ENCODE results near the gene CCDC126. TPM values are rescaled to one million over a fixed set of nuclear protein-coding genes. Genes with fewer than 3 reads are reported as not detected.
A peak's percentile ranks its signal among the peaks of the same experiment; 100 is the strongest.

The CCDC126 gene
- total RNA-seq, 2 experiments from 2014 or later = 5.2 to 5.7 TPM

DNA sequence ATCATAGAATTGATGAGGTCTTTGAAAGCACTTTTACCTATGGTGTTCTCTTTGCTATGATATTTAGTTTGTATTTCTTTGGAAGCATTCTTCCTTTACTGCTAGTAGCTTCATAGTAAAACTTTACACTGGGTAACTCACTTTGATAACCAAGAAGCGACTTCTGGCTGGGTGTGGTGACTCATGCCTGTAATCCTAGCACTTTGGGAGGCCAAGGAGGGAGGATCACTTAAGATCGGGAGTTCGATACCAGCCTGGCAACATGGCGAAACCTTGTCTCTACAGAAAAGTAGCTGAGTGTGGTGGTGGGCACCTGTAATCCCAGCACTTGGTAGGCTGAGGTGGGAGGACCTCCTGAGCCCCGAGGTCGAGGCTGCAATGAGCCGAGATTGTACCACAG, 36.2 kb downstream of the CCDC126 start:
- Mint-ChIP-seq H3K36me3 (no peaks in the 10 kb centered on the region), H3K27me3 (no peaks in the 10 kb centered on the region), H3K27ac (no peak overlapping the region), H3K4me3 (no peak overlapping the region), H3K4me1 (ENCODE audit: low read depth) (no peaks in the 10 kb centered on the region), H3K9me3 (no peaks in the 10 kb centered on the region)
- ChIA-PET POLR2A (no interaction called here), CTCF (interaction anchor here (0.5 kb wide), 1 partner anchor 64 kb away, joined by 3 read pairs; no protein-coding TSS in a partner anchor)
- intact Hi-C loops (cut with micrococcal nuclease) = no loop called here
- no peak for DNase-seq

DNA sequence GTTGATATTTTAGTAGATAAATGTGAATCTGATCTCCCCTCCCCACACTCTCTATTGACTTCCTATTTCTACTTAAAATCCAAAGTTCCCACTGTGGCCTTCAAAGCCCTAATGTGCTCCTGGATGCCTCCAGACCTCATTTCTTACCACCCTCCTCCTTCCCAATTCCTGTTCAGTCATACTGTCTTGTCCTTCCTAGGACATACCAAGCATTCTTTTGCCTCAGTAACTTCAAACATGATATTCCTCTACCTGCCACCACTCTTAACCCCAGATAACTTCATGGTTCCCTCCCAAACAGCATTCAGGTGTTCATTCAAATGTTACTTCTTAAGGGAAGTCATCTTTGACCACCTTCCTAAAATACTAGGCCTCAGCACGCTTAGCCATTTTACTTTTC, 48.6 kb downstream of the CCDC126 start:
- no peak for DNase-seq
- no peaks in the 10 kb centered on the region for H3K4me1 Mint-ChIP-seq (ENCODE audit: low read depth)
- intact Hi-C loops (cut with micrococcal nuclease) = no loop called here
- CTCF ChIA-PET = no interaction called here
- no peaks in the 10 kb centered on the region for H3K27me3 Mint-ChIP-seq
- no peaks in the 10 kb centered on the region for H3K9me3 Mint-ChIP-seq
- H3K36me3 Mint-ChIP-seq = no peaks in the 10 kb centered on the region
- POLR2A ChIA-PET = no interaction called here
- H3K27ac Mint-ChIP-seq = no peak overlapping the region
- H3K4me3 Mint-ChIP-seq = no peak overlapping the region

DNA sequence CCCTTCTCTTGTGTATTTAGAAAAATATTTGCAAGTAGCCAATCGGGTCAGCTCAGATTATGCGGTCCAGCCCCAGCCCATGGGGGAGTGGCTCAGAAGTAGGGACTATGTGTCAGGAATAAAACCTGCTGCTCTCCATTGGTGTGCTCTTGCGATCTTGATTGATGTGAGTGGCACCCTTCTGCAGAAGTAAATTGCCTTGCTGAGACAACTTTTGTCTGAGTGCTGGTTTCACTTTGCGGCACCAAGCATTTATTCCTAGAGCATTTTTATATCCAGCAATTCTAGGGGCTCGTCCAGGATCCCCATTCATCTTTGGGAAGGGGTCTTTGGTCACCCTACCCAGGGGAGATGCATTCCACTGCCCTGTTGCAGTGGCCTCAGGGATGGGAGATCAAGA, 56.8 kb downstream of the CCDC126 start:
- H3K27me3 Mint-ChIP-seq = no peaks in the 10 kb centered on the region
- CTCF ChIA-PET = no interaction called here
- no peak for DNase-seq
- H3K9me3 Mint-ChIP-seq = peaks cover 28% of the 10 kb centered on the region
- intact Hi-C loops (cut with micrococcal nuclease) = no loop called here
- POLR2A ChIA-PET = no interaction called here
- peaks cover 4% of the 10 kb centered on the region for H3K36me3 Mint-ChIP-seq
- H3K4me3 Mint-ChIP-seq = no peak overlapping the region
- H3K27ac Mint-ChIP-seq = no peak overlapping the region
- H3K4me1 Mint-ChIP-seq (ENCODE audit: low read depth) = no peaks in the 10 kb centered on the region

DNA sequence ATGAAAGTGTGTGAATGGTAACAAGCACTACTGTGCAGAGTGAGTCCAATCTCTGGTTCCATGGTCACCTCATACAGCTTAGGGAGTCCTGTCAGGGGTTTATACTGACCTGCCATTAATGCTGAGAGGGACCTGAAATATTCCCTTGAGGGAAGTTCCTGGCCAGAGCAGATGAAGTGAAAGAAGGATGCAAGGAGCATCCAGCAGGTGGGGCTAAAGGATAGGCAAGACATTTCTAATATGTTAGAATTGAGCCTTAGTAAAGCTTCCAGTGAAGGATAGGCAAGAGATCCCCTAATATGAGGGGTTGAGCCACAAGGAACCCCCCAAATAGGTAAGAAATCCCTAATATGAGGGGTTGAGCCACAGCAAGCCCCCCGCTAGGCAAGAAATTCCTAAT, 57.3 kb downstream of the CCDC126 start:
- no peak for DNase-seq
- H3K27ac Mint-ChIP-seq = no peak overlapping the region
- ChIA-PET CTCF (no interaction called here), POLR2A (no interaction called here)
- no peaks in the 10 kb centered on the region for H3K27me3 Mint-ChIP-seq
- peaks cover 4% of the 10 kb centered on the region for H3K36me3 Mint-ChIP-seq
- H3K4me1 Mint-ChIP-seq (ENCODE audit: low read depth) = no peaks in the 10 kb centered on the region
- H3K9me3 Mint-ChIP-seq = peaks cover 32% of the 10 kb centered on the region
- no peak overlapping the region for H3K4me3 Mint-ChIP-seq
- intact Hi-C loops (cut with micrococcal nuclease) = no loop called here

DNA sequence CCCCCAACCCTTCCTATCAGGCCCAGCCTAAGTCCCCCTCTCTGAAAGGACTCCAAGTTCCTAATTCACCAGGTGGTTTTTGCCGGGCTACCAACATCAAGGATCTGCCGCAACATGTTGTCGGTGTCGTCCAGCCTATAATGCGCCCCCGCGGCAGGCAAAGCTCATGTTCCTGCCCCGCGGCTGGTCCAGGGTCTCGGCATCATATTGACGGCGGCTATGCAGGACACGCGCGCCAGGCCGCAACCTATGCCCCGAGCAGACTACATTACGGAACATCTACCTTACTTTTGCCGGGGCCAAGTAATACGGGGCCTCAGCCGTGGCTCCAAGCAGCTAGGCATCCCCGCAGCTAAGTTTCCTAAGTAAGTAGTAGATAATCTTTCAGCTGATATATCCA, 58.3 kb downstream of the CCDC126 start:
- no peak overlapping the region for H3K4me3 Mint-ChIP-seq
- no peaks in the 10 kb centered on the region for H3K27me3 Mint-ChIP-seq
- peaks cover 4% of the 10 kb centered on the region for H3K36me3 Mint-ChIP-seq
- no peaks in the 10 kb centered on the region for H3K4me1 Mint-ChIP-seq (ENCODE audit: low read depth)
- no peak for DNase-seq
- no peak overlapping the region for H3K27ac Mint-ChIP-seq
- peaks cover 33% of the 10 kb centered on the region for H3K9me3 Mint-ChIP-seq
- ChIA-PET CTCF (no interaction called here), POLR2A (no interaction called here)
- intact Hi-C loops (cut with micrococcal nuclease) = no loop called here

DNA sequence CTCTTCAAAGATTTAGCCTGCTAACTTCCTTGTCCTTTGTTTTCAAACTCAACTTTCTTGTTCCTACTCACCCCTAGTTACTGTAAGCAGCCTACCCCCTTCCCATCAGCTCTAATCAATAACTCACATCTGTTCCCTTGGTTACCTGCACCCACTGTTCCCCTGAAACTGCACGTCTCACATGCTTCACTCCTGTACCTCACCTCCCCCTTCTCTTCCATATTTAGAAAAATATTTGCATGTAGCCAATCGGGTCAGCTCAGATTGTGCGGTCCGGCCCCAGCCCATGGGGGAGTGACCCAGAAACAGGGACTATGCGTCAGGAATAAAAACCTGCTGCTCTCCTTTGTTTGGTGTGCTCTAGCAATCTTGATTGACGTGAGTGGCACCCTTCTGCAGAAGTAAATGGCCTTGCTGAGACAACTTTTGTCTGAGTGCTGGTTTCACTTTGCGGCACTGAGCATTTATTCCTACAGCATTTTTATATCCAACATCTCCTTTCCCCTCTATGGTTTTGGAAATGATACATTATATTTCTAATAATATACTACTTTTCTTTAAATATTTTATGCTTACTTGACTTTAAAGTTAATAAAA, 61.7 kb downstream of the CCDC126 start:
- Mint-ChIP-seq H3K27ac (no peak overlapping the region), H3K4me3 (no peak overlapping the region), H3K36me3 (no peaks in the 10 kb centered on the region), H3K9me3 (peaks cover 28% of the 10 kb centered on the region), H3K27me3 (no peaks in the 10 kb centered on the region), H3K4me1 (ENCODE audit: low read depth) (no peaks in the 10 kb centered on the region)
- no peak for DNase-seq
- intact Hi-C loops (cut with micrococcal nuclease) = no loop called here
- ChIA-PET POLR2A (no interaction called here), CTCF (interaction anchor here (0.6 kb wide), 1 partner anchor 53 kb away, joined by 3 read pairs; no protein-coding TSS in a partner anchor)

DNA sequence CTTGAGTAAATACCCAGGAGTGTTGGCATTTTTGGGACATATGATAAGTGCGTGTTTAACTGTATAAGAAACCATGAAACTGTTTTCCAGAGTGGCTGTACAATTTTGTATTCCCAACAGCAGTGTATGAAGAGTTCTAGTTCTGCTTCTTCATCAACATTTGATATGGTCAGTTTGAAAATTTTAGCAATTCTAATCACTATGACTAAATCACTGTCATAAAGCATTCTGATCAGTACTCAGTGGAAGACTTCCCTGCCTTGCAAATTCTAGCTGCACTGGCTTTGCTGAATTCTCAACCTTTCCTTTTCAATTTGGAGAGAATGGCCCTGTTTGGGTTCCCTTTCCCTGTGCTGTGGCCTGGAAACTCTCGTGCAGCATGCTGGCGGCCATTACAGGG, 64.2 kb downstream of the CCDC126 start:
- Mint-ChIP-seq H3K9me3 (peaks cover 12% of the 10 kb centered on the region), H3K27me3 (no peaks in the 10 kb centered on the region), H3K27ac (no peak overlapping the region), H3K36me3 (no peaks in the 10 kb centered on the region), H3K4me1 (ENCODE audit: low read depth) (no peaks in the 10 kb centered on the region), H3K4me3 (no peak overlapping the region)
- ChIA-PET CTCF (no interaction called here), POLR2A (no interaction called here)
- intact Hi-C loops (cut with micrococcal nuclease) = no loop called here
- no peak for DNase-seq

DNA sequence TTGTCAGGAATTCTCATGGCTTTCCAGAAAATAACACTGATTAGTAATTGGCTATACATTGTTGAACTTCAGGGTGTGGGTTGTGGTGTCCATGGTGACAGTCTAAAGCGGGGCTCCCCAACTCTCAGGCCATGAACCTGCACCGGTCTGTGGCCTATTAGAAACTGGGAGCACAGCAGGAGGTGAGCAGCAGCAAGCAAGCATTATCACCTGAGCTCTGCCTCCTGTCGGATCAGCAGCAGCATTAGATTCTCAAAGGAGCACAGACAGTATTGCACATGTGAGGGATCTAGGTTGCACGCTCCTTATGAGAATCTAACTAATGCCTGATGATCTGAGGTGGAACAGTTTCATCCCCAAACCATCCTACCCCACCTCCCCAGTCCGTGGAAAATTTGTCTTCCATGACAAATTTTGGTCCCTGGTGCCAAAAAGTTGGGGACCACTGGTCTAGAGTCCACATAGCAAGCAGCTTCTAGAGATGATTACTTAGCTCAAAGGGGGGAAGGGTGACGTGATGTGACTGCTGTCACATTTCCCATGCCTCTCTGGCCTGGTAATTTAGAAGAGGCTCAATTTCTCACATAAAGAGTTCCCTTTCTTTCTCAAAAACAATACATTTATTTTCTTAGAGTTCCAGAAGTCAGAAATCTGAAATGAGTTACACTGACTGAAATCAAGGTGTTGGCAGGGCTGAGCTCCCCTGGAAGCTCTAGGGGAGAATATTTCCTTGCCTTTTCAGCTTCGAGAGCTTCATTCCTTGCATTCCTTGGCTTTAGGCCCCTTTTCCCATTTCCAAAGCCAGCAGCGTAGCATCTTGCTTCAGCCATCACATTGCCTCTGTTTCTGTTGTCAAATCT, 65.2 kb downstream of the CCDC126 start:
- POLR2A ChIA-PET = no interaction called here

DNA sequence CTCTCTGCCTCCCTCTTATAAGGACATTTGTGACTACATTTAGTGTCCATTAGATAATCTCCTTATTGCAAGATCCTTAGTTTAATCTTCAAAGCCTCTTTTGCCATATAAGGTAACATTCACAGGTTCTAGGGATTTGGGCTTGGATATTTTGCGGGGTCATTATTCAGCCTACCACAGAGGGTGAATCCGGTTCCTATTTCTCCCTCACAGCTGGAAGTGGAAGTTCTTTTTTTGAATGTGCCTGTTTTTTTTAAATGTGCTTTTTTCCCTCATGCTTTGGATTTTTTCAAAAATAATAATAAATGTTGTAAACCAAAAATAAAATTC, 65.8 kb downstream of the CCDC126 start:
- H3K27ac Mint-ChIP-seq = no peak overlapping the region
- intact Hi-C loops (cut with micrococcal nuclease) = no loop called here
- H3K4me1 Mint-ChIP-seq (ENCODE audit: low read depth) = no peaks in the 10 kb centered on the region
- no peak for DNase-seq
- no peaks in the 10 kb centered on the region for H3K27me3 Mint-ChIP-seq
- CTCF ChIA-PET = interaction anchor here (1.2 kb wide), 1 partner anchor 34 kb away, joined by 4 read pairs; no protein-coding TSS in a partner anchor
- H3K4me3 Mint-ChIP-seq = no peak overlapping the region
- POLR2A ChIA-PET = no interaction called here
- peaks cover 10% of the 10 kb centered on the region for H3K9me3 Mint-ChIP-seq
- H3K36me3 Mint-ChIP-seq = no peaks in the 10 kb centered on the region

More for the DNA sequence above, 65.2 kb downstream of the CCDC126 start:
- Mint-ChIP-seq H3K4me3 (no peak overlapping the region), H3K4me1 (ENCODE audit: low read depth) (no peaks in the 10 kb centered on the region), H3K36me3 (no peaks in the 10 kb centered on the region), H3K9me3 (peaks cover 12% of the 10 kb centered on the region), H3K27ac (no peak overlapping the region), H3K27me3 (no peaks in the 10 kb centered on the region)
- CTCF ChIA-PET = no interaction called here
- intact Hi-C loops (cut with micrococcal nuclease) = no loop called here
- no peak for DNase-seq

DNA sequence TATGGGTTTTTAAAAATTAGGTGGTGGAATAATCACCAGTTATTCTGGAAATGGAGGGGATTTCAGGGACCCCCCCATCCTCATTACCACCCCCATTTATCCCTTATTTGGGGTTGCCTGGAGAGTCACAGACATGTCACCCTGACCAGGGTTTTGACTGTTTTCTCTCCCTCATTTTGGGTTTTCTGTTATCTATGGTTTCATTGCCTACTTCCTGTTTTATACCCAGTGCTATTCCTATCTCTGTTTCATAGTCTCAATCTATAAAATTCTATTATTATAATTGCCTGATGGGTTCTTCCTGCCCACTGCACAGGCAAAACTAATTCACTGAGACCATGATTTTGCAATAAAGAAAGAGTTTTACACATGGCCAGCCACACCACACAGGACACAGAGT, 66.9 kb downstream of the CCDC126 start:
- Mint-ChIP-seq H3K27me3 (no peaks in the 10 kb centered on the region), H3K4me3 (no peak overlapping the region), H3K27ac (no peak overlapping the region), H3K9me3 (peaks cover 3% of the 10 kb centered on the region), H3K4me1 (ENCODE audit: low read depth) (no peaks in the 10 kb centered on the region), H3K36me3 (no peaks in the 10 kb centered on the region)
- intact Hi-C loops (cut with micrococcal nuclease) = no loop called here
- DNase-seq = no peak
- CTCF ChIA-PET = interaction anchor here (1.2 kb wide), 1 partner anchor 32 kb away, joined by 4 read pairs; no protein-coding TSS in a partner anchor
- POLR2A ChIA-PET = no interaction called here

DNA sequence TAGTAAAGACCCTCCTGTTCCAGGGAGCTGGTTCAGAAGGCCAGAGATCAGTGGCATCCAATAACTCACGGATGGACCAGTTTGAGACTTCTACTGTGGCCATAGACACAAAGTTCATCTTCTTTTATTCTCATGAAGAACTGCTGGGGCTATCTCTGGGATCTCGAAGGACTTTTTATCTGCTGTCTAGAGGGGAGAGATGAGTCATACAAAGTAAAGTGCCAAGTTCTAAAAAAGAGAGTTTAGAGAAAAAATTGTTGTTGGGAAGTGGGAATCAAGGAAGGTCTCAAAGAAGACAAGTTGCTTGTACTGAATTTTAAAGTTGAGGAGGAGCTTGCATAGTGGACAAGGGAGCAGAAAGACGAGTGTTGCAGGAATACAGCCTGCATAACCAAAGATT, 74.9 kb downstream of the CCDC126 start:
- intact Hi-C loops (cut with micrococcal nuclease) = no loop called here
- Mint-ChIP-seq H3K27ac (no peak overlapping the region), H3K4me3 (no peak overlapping the region), H3K27me3 (peaks cover 16% of the 10 kb centered on the region), H3K36me3 (no peaks in the 10 kb centered on the region), H3K9me3 (no peaks in the 10 kb centered on the region), H3K4me1 (ENCODE audit: low read depth) (no peaks in the 10 kb centered on the region)
- DNase-seq = no peak
- ChIA-PET POLR2A (no interaction called here), CTCF (no interaction called here)

DNA sequence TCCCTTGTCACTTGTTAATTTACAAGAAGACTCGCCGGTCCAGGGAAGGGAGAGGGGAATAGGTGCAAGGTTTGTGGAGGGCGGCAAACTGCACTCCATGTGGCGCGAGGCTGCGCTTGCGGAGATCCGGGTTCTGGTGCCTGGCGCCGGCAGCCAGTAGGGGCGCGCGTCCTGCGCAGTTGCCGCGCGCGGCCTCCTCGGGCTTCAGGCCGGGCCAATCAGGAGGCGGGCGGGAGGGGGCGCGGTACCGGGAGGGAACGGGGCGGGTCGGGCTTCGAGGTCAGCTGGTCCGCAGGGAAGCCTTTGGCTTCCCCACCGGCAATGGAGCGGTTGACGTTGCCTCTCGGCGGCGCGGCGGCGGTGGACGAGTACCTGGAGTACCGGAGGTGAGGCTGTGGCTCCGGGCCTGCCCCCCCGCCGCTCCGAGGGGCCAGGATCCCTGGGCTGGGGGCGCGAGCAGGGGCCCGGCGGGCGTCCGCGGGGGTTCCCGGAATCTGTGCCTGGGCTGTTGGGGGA, 82.8 kb downstream of the CCDC126 start, which contains the start of gene FAM221A:
TSS of gene FAM221A (plus strand) at position 302 of the 516 bp plus-strand sequence. CDS start at position 322, 20 bp downstream.
- ChIA-PET POLR2A (interaction anchor here (0.5 to 0.6 kb wide), 2 partner anchors 31 to 37 kb away, joined by 3 to 4 read pairs; partner anchors contain the start of gene STK31), CTCF (interaction anchor here (0.6 to 3.2 kb wide), 10 partner anchors 9 to 1388 kb away, joined by 3 to 18 read pairs (median 4); partner anchors contain the start of gene CCDC126)
- peak within 1 kb of the TSS; percentile 73 for H3K27ac Mint-ChIP-seq
- H3K4me3 Mint-ChIP-seq = peak within 1 kb of the TSS; percentile 84
- peak; percentile 90 for DNase-seq
- no peaks in the 10 kb centered on the region for H3K36me3 Mint-ChIP-seq
- no peaks in the 10 kb centered on the region for H3K9me3 Mint-ChIP-seq
- peaks cover 9% of the 10 kb centered on the region for H3K4me1 Mint-ChIP-seq (ENCODE audit: low read depth)
- peaks cover 5% of the 10 kb centered on the region for H3K27me3 Mint-ChIP-seq
- intact Hi-C loops (cut with micrococcal nuclease) = loop anchor here (1.0 to 10.0 kb wide), 3 partner anchors 85 to 895 kb away; partner anchors contain the start of genes NUP42 and PALS2

Data from activated CD4-positive, alpha-beta memory T cell treated with anti-CD3 and anti-CD28 coated beads for 36 hours (primary cell).